HUES48 (cell line): Measurements from ENCODE around the gene ALDH9A1.
"Not testable (repeated sequence)": the region's sequence is repeated elsewhere in the genome, so short reads cannot be mapped to it uniquely, and the experiment has no call there.

Experiments used
- H3K27ac ChIP-seq: one replicate; pipeline ENCODE4 v1.7.0; 2013; ENCODE audit warnings: low read depth, low read length, inconsistent platforms
- H3K27me3 ChIP-seq: 2 replicates; pipeline ENCODE4 v1.6.1; 2013; ENCODE audit warnings: mild to moderate bottlenecking, low read length; ENCODE audit not compliant: control insufficient read depth, insufficient read depth
- H3K36me3 ChIP-seq: 2 replicates; pipeline ENCODE4 v1.6.1; 2013; ENCODE audit warnings: low read length; ENCODE audit not compliant: control insufficient read depth, insufficient read depth
- H3K4me1 ChIP-seq: 2 replicates; pipeline ENCODE4 v1.6.1; 2013; ENCODE audit warnings: mild to moderate bottlenecking, low read length; ENCODE audit not compliant: control insufficient read depth, insufficient read depth
- H3K4me3 ChIP-seq: 2 replicates; pipeline ENCODE4 v1.5.1; 2013; ENCODE audit warnings: mild to moderate bottlenecking, low read depth, low read length
- H3K9ac ChIP-seq: 2 replicates; pipeline ENCODE4 v1.6.1; 2013; ENCODE audit warnings: mild to moderate bottlenecking, low read depth, low read length, moderate library complexity
- H3K9me3 ChIP-seq: 2 replicates; pipeline ENCODE4 v1.6.1; 2013; ENCODE audit warnings: low read length; ENCODE audit not compliant: control insufficient read depth, insufficient read depth

Gene ALDH9A1

DNA sequence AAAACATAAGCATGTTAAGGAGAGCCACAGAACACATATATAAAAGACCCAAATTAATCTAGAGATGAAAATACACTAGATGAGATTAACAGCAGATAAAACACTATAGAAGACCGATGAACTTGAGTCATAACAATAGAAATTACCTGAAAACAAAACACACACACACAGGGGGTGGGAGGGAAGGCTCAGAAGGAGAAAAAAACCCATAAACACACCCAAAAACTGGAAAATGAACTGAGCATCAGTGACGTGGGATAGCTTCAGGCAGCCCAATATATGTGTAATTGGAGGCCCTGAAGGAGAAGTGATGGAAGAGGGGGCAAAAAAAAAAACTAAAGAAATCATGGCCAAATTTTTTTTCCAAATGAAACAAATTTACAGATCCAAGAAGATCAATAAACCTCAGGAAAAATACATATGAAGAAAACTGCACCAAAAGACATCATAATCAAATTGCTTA is 11.4 kb downstream of the ALDH9A1 start:
- Histone ChIP-seq H3K4me3 (no peak overlapping the region), H3K27me3 (no peaks in the 10 kb centered on the region), H3K27ac (no peak overlapping the region), H3K9me3 (peaks cover 3% of the 10 kb centered on the region; the same call in 1 of the 2 replicates), H3K4me1 (no peaks in the 10 kb centered on the region), H3K9ac (no peak overlapping the region), H3K36me3 (peaks cover 24% of the 10 kb centered on the region)

DNA sequence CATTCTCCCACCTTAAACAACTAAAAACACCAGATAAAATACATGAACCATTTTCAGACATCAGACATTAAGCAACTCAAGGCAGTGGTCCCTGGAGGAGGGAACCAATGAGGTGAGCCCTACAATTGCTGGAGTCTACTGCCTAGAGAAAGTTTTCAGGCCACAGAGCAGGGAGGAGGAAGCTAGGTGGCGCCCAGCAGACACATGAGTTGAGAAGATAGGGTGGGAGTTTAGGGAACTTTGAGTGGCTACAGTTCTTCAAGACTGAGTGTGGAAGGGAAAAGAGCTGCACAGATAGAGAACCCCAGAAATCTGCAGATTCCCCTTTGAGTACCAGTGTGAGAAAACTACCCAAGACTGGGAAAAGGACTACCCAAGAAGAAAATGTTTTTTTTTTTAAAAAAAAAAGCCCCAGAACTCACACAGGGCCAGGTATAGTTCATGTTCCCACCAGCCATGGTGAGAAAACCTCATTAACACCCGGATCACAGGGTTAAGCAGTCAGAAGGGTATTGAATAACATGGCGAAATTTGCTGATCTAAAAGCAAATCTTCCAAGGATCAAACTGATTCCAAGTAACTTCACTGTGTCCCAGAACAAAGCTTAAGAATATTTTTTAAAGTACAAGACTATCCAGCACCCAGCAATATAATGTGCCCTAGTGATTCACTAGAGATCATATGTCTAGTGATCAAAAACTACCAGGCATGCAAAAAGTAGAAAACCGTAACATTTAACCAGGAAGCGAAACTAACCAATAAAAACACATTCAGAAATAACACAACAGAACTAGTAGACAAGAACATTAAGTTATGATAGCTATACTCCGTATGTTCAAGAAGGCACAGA is 12.0 kb downstream of the ALDH9A1 start:
- no peaks in the 10 kb centered on the region for H3K4me1 ChIP-seq
- no peaks in the 10 kb centered on the region for H3K27me3 ChIP-seq
- H3K27ac ChIP-seq, result no peak overlapping the region
- H3K4me3 ChIP-seq, result no peak overlapping the region
- no peak overlapping the region for H3K9ac ChIP-seq
- peaks cover 30% of the 10 kb centered on the region for H3K36me3 ChIP-seq
- H3K9me3 ChIP-seq, result peaks cover 3% of the 10 kb centered on the region; the same call in 1 of the 2 replicates

- no peaks in the 10 kb centered on the region for H3K9me3 ChIP-seq
- H3K9ac ChIP-seq, result no peak overlapping the region
- H3K36me3 ChIP-seq, result peaks cover 42% of the 10 kb centered on the region
Measured at GRCh38 chr1:165683848-165684485, 14.4 kb downstream of the ALDH9A1 start.

DNA sequence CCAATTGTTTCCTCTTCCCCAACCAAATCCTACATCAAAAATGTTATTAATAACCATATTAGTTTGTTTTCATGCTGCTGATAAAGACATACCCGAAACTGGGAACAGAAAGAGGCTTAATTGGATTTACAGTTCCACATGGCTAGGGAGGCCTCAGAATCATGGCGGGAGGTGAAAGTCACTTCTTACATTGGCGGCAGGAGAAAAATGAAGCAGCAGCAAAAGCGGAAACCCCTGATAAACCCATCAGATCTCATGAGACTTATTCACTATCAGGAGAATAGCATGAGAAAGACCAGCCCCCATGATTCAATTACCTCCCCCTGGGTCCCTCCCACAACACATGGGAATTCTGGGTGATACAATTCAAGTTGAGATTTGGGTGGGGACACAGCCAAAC is 17.6 kb downstream of the ALDH9A1 start:
- H3K9me3 ChIP-seq, H3K4me1 ChIP-seq, H3K9ac ChIP-seq, H3K27ac ChIP-seq, H3K4me3 ChIP-seq, H3K27me3 ChIP-seq: not testable (repeated sequence)
- H3K36me3 ChIP-seq, result peaks cover 65% of the 10 kb centered on the region

More at GRCh38 chr1:165683848-165684485, 14.4 kb downstream of the ALDH9A1 start:
- H3K4me3 ChIP-seq, result no peak overlapping the region
- H3K4me1 ChIP-seq, result no peaks in the 10 kb centered on the region
- H3K27ac ChIP-seq, result no peak overlapping the region
- no peaks in the 10 kb centered on the region for H3K27me3 ChIP-seq

GRCh38 chr1:165680303-165680702 is 18.1 kb downstream of the ALDH9A1 start:
- H3K9me3 ChIP-seq, result no peaks in the 10 kb centered on the region
- no peak overlapping the region for H3K9ac ChIP-seq
- no peaks in the 10 kb centered on the region for H3K27me3 ChIP-seq
- no peaks in the 10 kb centered on the region for H3K4me1 ChIP-seq
- H3K4me3 ChIP-seq, result no peak overlapping the region
- peaks cover 70% of the 10 kb centered on the region for H3K36me3 ChIP-seq
- no peak overlapping the region for H3K27ac ChIP-seq

GRCh38 chr1:165679282-165680036 is 18.9 kb downstream of the ALDH9A1 start:
- no peaks in the 10 kb centered on the region for H3K4me1 ChIP-seq
- H3K4me3 ChIP-seq, result no peak overlapping the region
- H3K27ac ChIP-seq, result no peak overlapping the region
- no peaks in the 10 kb centered on the region for H3K27me3 ChIP-seq
- no peak overlapping the region for H3K9ac ChIP-seq
- peaks cover 75% of the 10 kb centered on the region for H3K36me3 ChIP-seq
- H3K9me3 ChIP-seq, result no peaks in the 10 kb centered on the region

GRCh38 chr1:165678509-165678908 is 19.9 kb downstream of the ALDH9A1 start:
- Histone ChIP-seq H3K9me3 (no peaks in the 10 kb centered on the region), H3K4me1 (no peaks in the 10 kb centered on the region), H3K36me3 (peaks cover 75% of the 10 kb centered on the region), H3K4me3 (no peak overlapping the region), H3K9ac (no peak overlapping the region), H3K27ac (no peak overlapping the region), H3K27me3 (no peaks in the 10 kb centered on the region)

- Histone ChIP-seq H3K27me3 (no peaks in the 10 kb centered on the region), H3K9ac (no peak overlapping the region), H3K36me3 (peaks cover 58% of the 10 kb centered on the region), H3K9me3 (no peaks in the 10 kb centered on the region), H3K27ac (no peak overlapping the region), H3K4me3 (no peak overlapping the region), H3K4me1 (no peaks in the 10 kb centered on the region)
Measured at GRCh38 chr1:165675794-165676193, 22.6 kb downstream of the ALDH9A1 start.

- Histone ChIP-seq H3K9me3 (no peaks in the 10 kb centered on the region), H3K9ac (no peak overlapping the region), H3K4me1 (no peaks in the 10 kb centered on the region), H3K4me3 (no peak overlapping the region), H3K27ac (no peak overlapping the region), H3K27me3 (no peaks in the 10 kb centered on the region), H3K36me3 (peaks cover 53% of the 10 kb centered on the region)
Measured at GRCh38 chr1:165674599-165674998, 23.8 kb downstream of the ALDH9A1 start.

- Histone ChIP-seq H3K27me3 (no peaks in the 10 kb centered on the region), H3K27ac (no peak overlapping the region), H3K4me1 (no peaks in the 10 kb centered on the region), H3K36me3 (peaks cover 61% of the 10 kb centered on the region), H3K9me3 (no peaks in the 10 kb centered on the region), H3K9ac (no peak overlapping the region), H3K4me3 (no peak overlapping the region)
Measured at GRCh38 chr1:165671526-165671925, 26.8 kb downstream of the ALDH9A1 start.
